ENCODE measurements around the gene HNRNPUL2. TPM values are rescaled to one million over a fixed set of nuclear protein-coding genes. Genes with fewer than 3 reads are reported as not detected.

The HNRNPUL2 gene
- total RNA-seq, 1 donor from 2014 or later: 46.1 TPM

GRCh38 chr11:62666259-62666926 lies 60.9 kb downstream of the HNRNPUL2 start:
- no peak for TF ChIP-seq CTCF (IDR thresholded peaks at IDR 0.05)
- DNase-seq (no peak), ATAC-seq (no peak)
- Histone ChIP-seq H3K27me3 (ENCODE audit: low read depth) (no peaks in the 10 kb centered on the region), H3K27ac (peak overlapping the region; percentile 91), H3K9me3 (no peaks in the 10 kb centered on the region), H3K4me3 (peak overlapping the region; percentile 92), H3K4me1 (peaks cover 52% of the 10 kb centered on the region), H3K36me3 (peaks cover 28% of the 10 kb centered on the region)
- intact Hi-C loops (cut with DNase I): no loop called here

GRCh38 chr11:62665599-62666258 lies 61.5 kb downstream of the HNRNPUL2 start:
- Histone ChIP-seq H3K4me3 (peak overlapping the region; percentile 92), H3K27ac (peak overlapping the region; percentile 91), H3K4me1 (peaks cover 49% of the 10 kb centered on the region), H3K27me3 (ENCODE audit: low read depth) (no peaks in the 10 kb centered on the region), H3K9me3 (no peaks in the 10 kb centered on the region), H3K36me3 (peaks cover 32% of the 10 kb centered on the region)
- TF ChIP-seq CTCF (IDR thresholded peaks at IDR 0.05): no peak
- DNase-seq (peak; percentile 66), ATAC-seq (peak; percentile 62 to 63)
- intact Hi-C loops (cut with DNase I): no loop called here

GRCh38 chr11:62665075-62665598 lies 62.1 kb downstream of the HNRNPUL2 start, which contains the start of the genes C11orf98 and CSKMT:
TSS of gene C11orf98 (minus strand) at chr11:62665210. CDS start at chr11:62665169, 41 bp downstream.
TSS of gene CSKMT (plus strand) at chr11:62665312. CDS start at chr11:62665880, 568 bp downstream.
- peaks cover 32% of the 10 kb centered on the region for H3K36me3 ChIP-seq
- TF ChIP-seq CTCF (IDR thresholded peaks at IDR 0.05): no peak
- peak within 1 kb of the TSS; percentile 92 for H3K4me3 ChIP-seq
- intact Hi-C loops (cut with DNase I): no loop called here
- peaks cover 43% of the 10 kb centered on the region for H3K4me1 ChIP-seq
- H3K9me3 ChIP-seq: no peaks in the 10 kb centered on the region
- DNase-seq: peak; percentile 95
- peak within 1 kb of the TSS; percentile 91 for H3K27ac ChIP-seq
- H3K27me3 ChIP-seq (ENCODE audit: low read depth): no peaks in the 10 kb centered on the region
- peak; percentile 99 for ATAC-seq

GRCh38 chr11:62664405-62665074 lies 62.7 kb downstream of the HNRNPUL2 start:
- ATAC-seq (peak; percentile 67 to 72), DNase-seq (peak; percentile 67)
- intact Hi-C loops (cut with DNase I): no loop called here
- H3K4me1 ChIP-seq: peaks cover 39% of the 10 kb centered on the region
- H3K9me3 ChIP-seq: no peaks in the 10 kb centered on the region
- no peak for TF ChIP-seq CTCF (IDR thresholded peaks at IDR 0.05)
- H3K27ac ChIP-seq: peak overlapping the region; percentile 91
- H3K4me3 ChIP-seq: peak overlapping the region; percentile 92
- peaks cover 32% of the 10 kb centered on the region for H3K36me3 ChIP-seq
- H3K27me3 ChIP-seq (ENCODE audit: low read depth): no peaks in the 10 kb centered on the region

Other genes with a start within 250 kb of the HNRNPUL2 start
- gene AHNAK, start 180.7 kb downstream of the HNRNPUL2 start, total RNA-seq: 809 TPM
- 899 TPM for gene EEF1G, start 153.6 kb downstream of the HNRNPUL2 start, total RNA-seq
- gene TUT1, start 135.9 kb downstream of the HNRNPUL2 start, total RNA-seq: 15.8 TPM
- 68.4 TPM for gene MTA2, start 125.6 kb downstream of the HNRNPUL2 start, total RNA-seq
- gene EML3, start 114.7 kb downstream of the HNRNPUL2 start, total RNA-seq: 69.3 TPM
- gene ROM1, start 114.2 kb downstream of the HNRNPUL2 start, total RNA-seq: 5.6 TPM
- gene B3GAT3, start 105.5 kb downstream of the HNRNPUL2 start, total RNA-seq: 32.6 TPM
- 228 TPM for gene GANAB, start 80.8 kb downstream of the HNRNPUL2 start, total RNA-seq
- gene INTS5, start 74.2 kb downstream of the HNRNPUL2 start, total RNA-seq: 18.6 TPM
- gene C11orf98, start 62.2 kb downstream of the HNRNPUL2 start, total RNA-seq: 37.1 TPM
- gene CSKMT, start 62.1 kb downstream of the HNRNPUL2 start, total RNA-seq: 12.1 TPM
- 6.1 TPM for gene UQCC3, start 55.8 kb downstream of the HNRNPUL2 start, total RNA-seq
- 11.1 TPM for gene LBHD1, start 55.2 kb downstream of the HNRNPUL2 start, total RNA-seq
- gene UBXN1, start 48.4 kb downstream of the HNRNPUL2 start, total RNA-seq: 116 TPM
- 3.4 TPM for gene LRRN4CL, start 37.9 kb downstream of the HNRNPUL2 start, total RNA-seq
- gene BSCL2, start 20.0 kb downstream of the HNRNPUL2 start, total RNA-seq: 87.0 TPM
- gene GNG3, start 19.8 kb downstream of the HNRNPUL2 start, total RNA-seq: not detected
- 24.3 TPM for gene TTC9C, start 1.0 kb upstream of the HNRNPUL2 start, total RNA-seq
- 11.6 TPM for gene ZBTB3, start 26.7 kb upstream of the HNRNPUL2 start, total RNA-seq
- 57.5 TPM for gene POLR2G, start 34.1 kb upstream of the HNRNPUL2 start, total RNA-seq
- 23.6 TPM for gene TAF6L, start 43.9 kb upstream of the HNRNPUL2 start, total RNA-seq
- 54.6 TPM for gene TMEM179B, start 59.9 kb upstream of the HNRNPUL2 start, total RNA-seq
- 17.2 TPM for gene TMEM223, start 64.5 kb upstream of the HNRNPUL2 start, total RNA-seq
- gene NXF1, start 78.0 kb upstream of the HNRNPUL2 start, total RNA-seq: 93.2 TPM
- gene STX5, start 104.6 kb upstream of the HNRNPUL2 start, total RNA-seq: 42.0 TPM
- not detected for gene TEX54, start 105.4 kb upstream of the HNRNPUL2 start, total RNA-seq
- gene WDR74, start 112.1 kb upstream of the HNRNPUL2 start, total RNA-seq: 35.3 TPM
- gene SLC3A2, start 153.4 kb upstream of the HNRNPUL2 start, total RNA-seq: 214 TPM
- 6.8 TPM for gene CHRM1, start 193.9 kb upstream of the HNRNPUL2 start, total RNA-seq

Measured in lower lobe of right lung (tissue), 2 donors.